Mucosa of descending colon (tissue), 3 donors: ENCODE data around the gene FILIP1. TPM values are rescaled to one million over a fixed set of nuclear protein-coding genes. Genes with fewer than 3 reads are reported as not detected.

Source experiments
- ATAC-seq: fragments of 200-7000 bp; cut with Tn5 transposase; one replicate; pipeline ENCODE4 v1.9.1; 2020; ENCODE audit warnings: mild to moderate bottlenecking, moderate library complexity
- DNase-seq, 3 donors: peaks; one replicate each; pipeline ENCODE4 v3.0.0-alpha.2; 2020
- H3K36me3 ChIP-seq: fragments of 200-600 bp; one replicate; pipeline ENCODE4 v1.8.0; 2021; ENCODE audit warnings: low read depth, mild to moderate bottlenecking
- H3K4me1 ChIP-seq: fragments of 200-600 bp; one replicate; pipeline ENCODE4 v1.8.0; 2021; ENCODE audit warnings: low read depth, mild to moderate bottlenecking
- H3K4me3 ChIP-seq: fragments of 200-600 bp; one replicate; pipeline ENCODE4 v1.8.0; 2021; ENCODE audit warnings: mild to moderate bottlenecking
- H3K9me3 ChIP-seq: fragments of 200-600 bp; one replicate; pipeline ENCODE4 v1.8.0; 2021; ENCODE audit warnings: mild to moderate bottlenecking
- intact Hi-C, 2 donors: fragments of 100-400 bp; cut with DNase I in 1 of 2; cut with micrococcal nuclease in 1 of 2; formaldehyde crosslinking; loops; one replicate each; pipeline versions ENCODE4 v1.11.0 to v1.11.1; 2022; cut with DNase I, micrococcal nuclease
- total RNA-seq, 3 donors: library from RNA; stranded (reverse); fragmentation: NEBNext Ultra II Directional in 2 of 3; extraction: Animal tissue kit (Norgen Biotek cat#: 25700) in 2 of 3; gene quantifications; one replicate each; pipeline versions ENCODE4 v1.2.1 to v1.2.4, GENCODE V29; 2021 to 2023
- TF ChIP-seq, protein P1 (sequence below): fragments of 200-600 bp; IDR thresholded peaks from one replicate; pipeline ENCODE4 v1.8.0; 2022; ENCODE audit warnings: antibody characterized with exemption, mild to moderate bottlenecking
- donor health status: DM: no; HTN: no; CAD: no; lungs with moderate emphysema.
- donor health status: DM: no; HTN: no; CAD: no.
- donor health status: DM: no; HTN: yes; CAD: no.

FILIP1 gene
- total RNA-seq, 3 donors from 2014 or later, result 1.0 to 49.8 (median 3.6) TPM

DNA sequence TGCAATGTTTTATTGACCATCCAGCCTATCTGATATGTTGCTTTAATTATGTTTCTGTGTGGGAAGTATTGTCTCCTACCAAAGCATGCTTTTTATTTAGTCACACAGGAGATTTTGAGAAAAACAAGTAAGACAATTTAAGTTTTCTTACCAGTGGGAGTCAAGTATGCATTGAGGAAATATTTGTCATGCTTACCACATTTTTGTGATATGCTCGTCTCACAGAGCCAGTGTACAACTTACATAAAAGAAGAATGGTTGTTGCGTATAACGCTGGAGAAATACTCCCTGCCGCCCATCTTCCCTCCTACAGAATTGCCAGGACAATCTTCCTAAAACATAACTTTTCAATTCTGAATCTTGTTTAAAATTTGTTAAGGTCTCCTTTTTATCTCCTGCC, 37.1 kb upstream of the FILIP1 start:
- DNase-seq, result no peak
- Histone ChIP-seq H3K36me3 (no peaks in the 10 kb centered on the region), H3K4me1 (peaks cover 8% of the 10 kb centered on the region), H3K9me3 (no peaks in the 10 kb centered on the region), H3K4me3 (no peak overlapping the region)
- TF ChIP-seq, protein P1, sequence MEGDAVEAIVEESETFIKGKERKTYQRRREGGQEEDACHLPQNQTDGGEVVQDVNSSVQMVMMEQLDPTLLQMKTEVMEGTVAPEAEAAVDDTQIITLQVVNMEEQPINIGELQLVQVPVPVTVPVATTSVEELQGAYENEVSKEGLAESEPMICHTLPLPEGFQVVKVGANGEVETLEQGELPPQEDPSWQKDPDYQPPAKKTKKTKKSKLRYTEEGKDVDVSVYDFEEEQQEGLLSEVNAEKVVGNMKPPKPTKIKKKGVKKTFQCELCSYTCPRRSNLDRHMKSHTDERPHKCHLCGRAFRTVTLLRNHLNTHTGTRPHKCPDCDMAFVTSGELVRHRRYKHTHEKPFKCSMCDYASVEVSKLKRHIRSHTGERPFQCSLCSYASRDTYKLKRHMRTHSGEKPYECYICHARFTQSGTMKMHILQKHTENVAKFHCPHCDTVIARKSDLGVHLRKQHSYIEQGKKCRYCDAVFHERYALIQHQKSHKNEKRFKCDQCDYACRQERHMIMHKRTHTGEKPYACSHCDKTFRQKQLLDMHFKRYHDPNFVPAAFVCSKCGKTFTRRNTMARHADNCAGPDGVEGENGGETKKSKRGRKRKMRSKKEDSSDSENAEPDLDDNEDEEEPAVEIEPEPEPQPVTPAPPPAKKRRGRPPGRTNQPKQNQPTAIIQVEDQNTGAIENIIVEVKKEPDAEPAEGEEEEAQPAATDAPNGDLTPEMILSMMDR, result no peak
- ATAC-seq, result no peak
- intact Hi-C loops, result no loop called here

DNA sequence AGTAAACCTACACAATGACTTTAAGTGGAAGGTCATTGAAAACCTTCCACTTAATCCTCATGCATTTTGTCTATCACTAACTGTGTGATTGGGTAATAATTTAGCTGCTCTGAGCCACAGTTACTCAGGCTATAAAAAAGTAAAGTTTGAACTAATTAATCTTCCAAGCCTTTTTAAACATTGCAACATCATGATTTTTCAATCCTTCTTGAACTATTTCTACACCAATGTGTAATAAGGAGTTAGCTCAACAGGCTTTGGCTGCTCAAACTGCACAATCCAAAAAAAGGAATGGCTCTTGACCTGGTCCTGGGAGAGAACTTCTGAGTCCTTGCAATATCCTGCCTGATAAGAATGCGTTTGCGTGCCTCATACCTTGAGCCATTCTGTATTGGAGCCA, 34.8 kb upstream of the FILIP1 start:
- no peaks in the 10 kb centered on the region for H3K36me3 ChIP-seq
- DNase-seq (no peak), ATAC-seq (no peak)
- TF ChIP-seq, protein P1, result no peak
- H3K4me3 ChIP-seq, result no peak overlapping the region
- H3K4me1 ChIP-seq, result peaks cover 18% of the 10 kb centered on the region
- intact Hi-C loops, result loop anchor here in 1 of 2 donors (10.0 kb wide), 1 partner anchor 264 kb away; no protein-coding TSS in a partner anchor
- H3K9me3 ChIP-seq, result no peaks in the 10 kb centered on the region

DNA sequence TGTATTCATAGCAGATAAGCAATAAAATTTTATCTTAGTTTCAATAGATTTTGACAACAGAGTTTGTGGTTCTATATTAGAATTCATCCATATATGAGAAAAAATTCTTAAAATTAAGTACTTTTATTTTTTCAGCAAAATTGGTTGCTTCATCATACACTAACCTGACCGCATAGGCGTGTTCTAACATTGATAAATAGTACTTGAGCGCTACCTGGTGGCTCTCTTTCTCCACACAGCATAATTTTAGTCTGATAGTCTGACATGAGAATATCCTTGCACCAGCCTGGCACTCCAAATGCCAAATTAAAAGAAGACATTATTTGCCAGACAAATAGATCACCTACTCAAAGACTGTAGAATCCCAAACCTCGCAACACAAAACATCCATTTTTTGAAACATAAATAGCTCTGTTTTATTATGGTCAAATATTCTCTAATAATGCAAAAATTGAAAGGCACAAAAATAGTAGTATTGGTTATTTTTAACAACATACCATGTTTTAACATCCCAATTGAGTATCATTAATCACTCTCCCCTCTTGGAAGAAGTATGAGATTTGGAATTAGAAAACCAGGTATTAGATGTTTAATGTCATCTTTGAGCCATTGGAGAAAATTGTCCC, 33.0 kb upstream of the FILIP1 start:
- H3K36me3 ChIP-seq, result no peaks in the 10 kb centered on the region

DNA sequence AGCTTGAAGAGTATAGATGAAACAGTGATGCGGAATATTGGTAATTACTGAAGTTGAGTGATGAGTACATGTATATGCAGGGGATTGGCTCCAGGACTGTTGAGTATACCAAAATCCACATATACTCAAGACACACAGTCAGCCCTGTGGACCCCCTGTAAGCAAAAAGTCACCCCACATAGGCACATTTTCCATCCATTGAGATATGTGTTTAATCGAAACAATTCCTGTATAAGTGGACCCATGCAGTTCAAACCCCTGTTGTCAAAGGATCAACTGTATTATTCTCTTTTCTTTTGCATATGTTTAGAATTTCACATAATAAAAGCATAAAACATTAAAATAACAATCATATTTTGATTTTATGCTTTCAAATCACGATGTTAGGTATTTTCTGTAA, 32.1 kb upstream of the FILIP1 start:
- intact Hi-C loops, result loop anchor here in 1 of 2 donors (10.0 kb wide), 1 partner anchor 261 kb away; no protein-coding TSS in a partner anchor
- TF ChIP-seq, protein P1, result no peak
- Histone ChIP-seq H3K4me1 (peaks cover 12% of the 10 kb centered on the region), H3K9me3 (no peaks in the 10 kb centered on the region), H3K4me3 (no peak overlapping the region), H3K36me3 (no peaks in the 10 kb centered on the region)
- DNase-seq, result no peak
- no peak for ATAC-seq

More for the DNA sequence above, 33.0 kb upstream of the FILIP1 start:
- Histone ChIP-seq H3K4me1 (peaks cover 18% of the 10 kb centered on the region), H3K9me3 (no peaks in the 10 kb centered on the region), H3K4me3 (no peak overlapping the region)
- ATAC-seq, result peak; percentile 86
- TF ChIP-seq, protein P1, result no peak
- peak in 1 of 3 donors; percentile 90 for DNase-seq
- intact Hi-C loops, result loop anchor here in 1 of 2 donors (10.0 kb wide), 1 partner anchor 262 kb away; no protein-coding TSS in a partner anchor

DNA sequence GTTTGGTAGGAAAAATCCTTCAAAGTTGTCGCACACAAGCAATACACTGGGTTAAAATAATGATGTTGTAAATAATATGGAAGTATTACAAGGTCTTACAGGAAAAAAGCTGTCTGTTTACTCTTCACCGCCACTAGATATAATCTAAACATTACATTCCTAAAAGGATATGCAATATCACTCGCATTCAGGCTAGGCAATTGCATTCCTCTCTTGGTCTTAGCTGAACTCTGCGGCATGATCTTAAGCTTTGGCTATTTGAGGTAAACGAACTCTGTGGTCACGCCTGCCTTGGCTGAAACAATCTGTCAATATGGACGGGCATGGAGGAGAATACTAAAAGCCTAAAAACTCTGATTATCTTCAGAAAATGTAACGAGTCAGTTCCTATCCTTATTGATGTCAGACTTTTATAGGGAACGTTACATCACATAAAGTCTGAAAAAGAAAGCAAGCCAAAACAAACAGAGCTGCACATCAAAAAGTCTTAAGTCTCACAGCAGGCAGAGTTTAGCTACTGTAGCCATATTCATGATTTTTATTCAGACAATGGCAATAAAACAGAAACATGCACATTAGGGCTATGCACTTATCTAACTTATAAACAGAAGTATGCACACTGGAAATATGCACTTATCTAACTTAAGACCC, 30.8 kb upstream of the FILIP1 start:
- Histone ChIP-seq H3K4me1 (peaks cover 10% of the 10 kb centered on the region), H3K9me3 (no peaks in the 10 kb centered on the region), H3K36me3 (no peaks in the 10 kb centered on the region), H3K4me3 (no peak overlapping the region)
- ATAC-seq, result peak; percentile 78
- TF ChIP-seq, protein P1, result no peak
- intact Hi-C loops, result loop anchor here in 1 of 2 donors (10.0 kb wide), 1 partner anchor 260 kb away; no protein-coding TSS in a partner anchor
- DNase-seq, result peak in 1 of 3 donors; percentile 48
